Keratinocyte (primary cell): ENCODE measurements around the gene CLSTN2.

Experiments used
- EZH2 ChIP-seq: IDR thresholded peaks from one replicate; pipeline ENCODE4 v1.6.1; 2012; ENCODE audit warnings: inconsistent platforms, mild to moderate bottlenecking, low read length, moderate library complexity
- TF ChIP-seq, protein P1 (sequence below), 3 experiments: IDR thresholded peaks in 1 of 3; conservative IDR thresholded peaks in 1 of 3; optimal IDR thresholded peaks in 1 of 3; 2 replicates in 2 of 3; 3 replicates in 1 of 3; pipeline versions ENCODE3 to v1.5.1; 2011; ENCODE audit warnings: low read length in 3 of 3, mild to moderate bottlenecking in 3 of 3, moderate library complexity in 2 of 3, control low read depth in 1 of 3, inconsistent platforms in 1 of 3; ENCODE audit not compliant: insufficient read depth in 2 of 3; ENCODE audit errors: extremely low read depth in 1 of 3

- TF ChIP-seq, protein P1, sequence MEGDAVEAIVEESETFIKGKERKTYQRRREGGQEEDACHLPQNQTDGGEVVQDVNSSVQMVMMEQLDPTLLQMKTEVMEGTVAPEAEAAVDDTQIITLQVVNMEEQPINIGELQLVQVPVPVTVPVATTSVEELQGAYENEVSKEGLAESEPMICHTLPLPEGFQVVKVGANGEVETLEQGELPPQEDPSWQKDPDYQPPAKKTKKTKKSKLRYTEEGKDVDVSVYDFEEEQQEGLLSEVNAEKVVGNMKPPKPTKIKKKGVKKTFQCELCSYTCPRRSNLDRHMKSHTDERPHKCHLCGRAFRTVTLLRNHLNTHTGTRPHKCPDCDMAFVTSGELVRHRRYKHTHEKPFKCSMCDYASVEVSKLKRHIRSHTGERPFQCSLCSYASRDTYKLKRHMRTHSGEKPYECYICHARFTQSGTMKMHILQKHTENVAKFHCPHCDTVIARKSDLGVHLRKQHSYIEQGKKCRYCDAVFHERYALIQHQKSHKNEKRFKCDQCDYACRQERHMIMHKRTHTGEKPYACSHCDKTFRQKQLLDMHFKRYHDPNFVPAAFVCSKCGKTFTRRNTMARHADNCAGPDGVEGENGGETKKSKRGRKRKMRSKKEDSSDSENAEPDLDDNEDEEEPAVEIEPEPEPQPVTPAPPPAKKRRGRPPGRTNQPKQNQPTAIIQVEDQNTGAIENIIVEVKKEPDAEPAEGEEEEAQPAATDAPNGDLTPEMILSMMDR (optimal IDR thresholded peaks at IDR 0.05 in 1 of 3, IDR thresholded peaks at IDR 0.05 in 1 of 3, conservative IDR thresholded peaks at IDR 0.05 in 1 of 3; ENCODE audit: extremely low read depth in 1 of 3, insufficient read depth in 2 of 3, low read length in 3 of 3) = no peak
- no peak for TF ChIP-seq EZH2
These were observed 40.8 kb downstream of the CLSTN2 start for GRCh38 chr3:139975594-139976365.
